K562 (cell line): ENCODE results near the gene EFNA2. TPM values are rescaled to one million over a fixed set of nuclear protein-coding genes. Genes with fewer than 3 reads are reported as not detected.
A peak's percentile ranks its signal among the peaks of the same experiment; 100 is the strongest.

Experiments
- ETV1 ChIP-seq: fragments of 450-650 bp; conservative IDR thresholded peaks from 2 replicates; pipeline ENCODE4 v1.6.1; 2016; ENCODE audit warnings: missing genetic modification characterization, control low read depth, low read depth, missing compliant biosample characterization
- FOXO4 ChIP-seq: fragments of 450-650 bp; formaldehyde crosslinking; IDR thresholded peaks from 2 replicates; pipeline ENCODE4 v1.4.0; 2020; ENCODE audit warnings: mild to moderate bottlenecking, moderate library complexity
- HNRNPH1 ChIP-seq: fragments of 200-400 bp; formaldehyde crosslinking; optimal IDR thresholded peaks from 2 replicates; pipeline ENCODE3; 2017; ENCODE audit warnings: low read depth, mild to moderate bottlenecking, low read length, moderate library complexity
- POLR2G ChIP-seq: fragments of 200-400 bp; formaldehyde crosslinking; IDR thresholded peaks from 2 replicates; pipeline ENCODE4 v1.6.1; 2017; ENCODE audit warnings: low read depth, mild to moderate bottlenecking, antibody characterized with exemption, low read length, moderate library complexity
- POLR2H ChIP-seq: IDR thresholded peaks from 2 replicates; pipeline ENCODE4 v1.6.1; 2016; ENCODE audit warnings: missing genetic modification characterization, low read depth, mild to moderate bottlenecking, control low read depth, missing compliant biosample characterization, moderate library complexity
- POLR3G ChIP-seq: IDR thresholded peaks from 2 replicates; pipeline ENCODE4 v1.6.1; 2011; ENCODE audit not compliant: insufficient read length, insufficient replicate concordance; ENCODE audit errors: extremely low read depth
- RFX7 ChIP-seq: fragments of 250-450 bp; sonication (Bioruptor Pico); IDR thresholded peaks from 2 replicates; pipeline ENCODE4 v1.5.1; 2021; ENCODE audit warnings: mild to moderate bottlenecking
- ZNF518B ChIP-seq: fragments of 250-450 bp; sonication (Bioruptor Pico); IDR thresholded peaks from 2 replicates; pipeline ENCODE4 v1.5.0; 2021; ENCODE audit warnings: mild to moderate bottlenecking, moderate library complexity
- polyA plus RNA-seq, 8 experiments: library from polyadenylated mRNA; depleted of rRNA in 4 of 8; stranded (reverse) in 5 of 8; unstranded in 3 of 8; fragments of >200 nt; fragmentation: Nextera tagmentation in 2 of 8; fragmentation: Illumina TruSeq in 1 of 8; extraction: Ambion mirVana in 2 of 8; extraction: Trizol in 1 of 8; gene quantifications; 2 replicates each; pipeline versions ENCODE4 v1.2.1 to v1.2.3, GENCODE V29; 2011 to 2014; ENCODE audit warnings: inconsistent platforms in 1 of 8, missing spikeins in 1 of 8
- total RNA-seq, 7 experiments: library from RNA; depleted of rRNA in 6 of 7; stranded (reverse); fragments of >200 nt in 6 of 7; fragmentation: Illumina TruSeq in 2 of 7; extraction: Trizol in 2 of 7; gene quantifications; 2 replicates each; pipeline versions ENCODE4 v1.2.1 to v1.2.3, GENCODE V29; 2011 to 2021; ENCODE audit warnings: low replicate concordance in 1 of 7
- TF ChIP-seq, protein P1 (sequence below), 2 experiments: fragments of 450-650 bp; IDR thresholded peaks; 2 replicates each; pipeline ENCODE4 v1.6.1; 2018; ENCODE audit warnings: mild to moderate bottlenecking in 2 of 2, low read depth in 1 of 2; ENCODE audit not compliant: partially characterized antibody in 2 of 2

Gene EFNA2
- total and polyA plus RNA-seq, 9 of the 15 experiments (the other 6 are each of a cell fraction or from before 2014, with no cell fraction given) = 0.11 to 0.44 (median 0.15) TPM; not detected in 6

- TF ChIP-seq, protein P1, sequence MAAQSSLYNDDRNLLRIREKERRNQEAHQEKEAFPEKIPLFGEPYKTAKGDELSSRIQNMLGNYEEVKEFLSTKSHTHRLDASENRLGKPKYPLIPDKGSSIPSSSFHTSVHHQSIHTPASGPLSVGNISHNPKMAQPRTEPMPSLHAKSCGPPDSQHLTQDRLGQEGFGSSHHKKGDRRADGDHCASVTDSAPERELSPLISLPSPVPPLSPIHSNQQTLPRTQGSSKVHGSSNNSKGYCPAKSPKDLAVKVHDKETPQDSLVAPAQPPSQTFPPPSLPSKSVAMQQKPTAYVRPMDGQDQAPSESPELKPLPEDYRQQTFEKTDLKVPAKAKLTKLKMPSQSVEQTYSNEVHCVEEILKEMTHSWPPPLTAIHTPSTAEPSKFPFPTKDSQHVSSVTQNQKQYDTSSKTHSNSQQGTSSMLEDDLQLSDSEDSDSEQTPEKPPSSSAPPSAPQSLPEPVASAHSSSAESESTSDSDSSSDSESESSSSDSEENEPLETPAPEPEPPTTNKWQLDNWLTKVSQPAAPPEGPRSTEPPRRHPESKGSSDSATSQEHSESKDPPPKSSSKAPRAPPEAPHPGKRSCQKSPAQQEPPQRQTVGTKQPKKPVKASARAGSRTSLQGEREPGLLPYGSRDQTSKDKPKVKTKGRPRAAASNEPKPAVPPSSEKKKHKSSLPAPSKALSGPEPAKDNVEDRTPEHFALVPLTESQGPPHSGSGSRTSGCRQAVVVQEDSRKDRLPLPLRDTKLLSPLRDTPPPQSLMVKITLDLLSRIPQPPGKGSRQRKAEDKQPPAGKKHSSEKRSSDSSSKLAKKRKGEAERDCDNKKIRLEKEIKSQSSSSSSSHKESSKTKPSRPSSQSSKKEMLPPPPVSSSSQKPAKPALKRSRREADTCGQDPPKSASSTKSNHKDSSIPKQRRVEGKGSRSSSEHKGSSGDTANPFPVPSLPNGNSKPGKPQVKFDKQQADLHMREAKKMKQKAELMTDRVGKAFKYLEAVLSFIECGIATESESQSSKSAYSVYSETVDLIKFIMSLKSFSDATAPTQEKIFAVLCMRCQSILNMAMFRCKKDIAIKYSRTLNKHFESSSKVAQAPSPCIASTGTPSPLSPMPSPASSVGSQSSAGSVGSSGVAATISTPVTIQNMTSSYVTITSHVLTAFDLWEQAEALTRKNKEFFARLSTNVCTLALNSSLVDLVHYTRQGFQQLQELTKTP (IDR thresholded peaks at IDR 0.05; ENCODE audit: low read depth in 1 of 2, partially characterized antibody in 2 of 2) = peak in 1 of 2 experiments; percentile 36
- TF ChIP-seq ZNF518B (CRISPR knock-in tag) (no peak), POLR2G (peak; percentile 74), ETV1 (tag) (no peak), POLR2H (tag) (no peak), RFX7 (CRISPR knock-in tag) (no peak), POLR3G (no peak), FOXO4 (no peak), HNRNPH1 (no peak)
These were observed 12.2 kb upstream of the EFNA2 start (continued) for GRCh38 chr19:1273263-1274041.
